ENCODE data around the gene PHETA2. TPM values are rescaled to one million over a fixed set of nuclear protein-coding genes. Genes with fewer than 3 reads are reported as not detected.
A peak's percentile ranks its signal among the peaks of the same experiment; 100 is the strongest.

PHETA2 gene
- 1 to 10 TPM in 2 of 6 donors, under 1 TPM in 4; 0.43 to 2.1 (median 0.67) TPM for polyA plus RNA-seq (ENCODE audit: low read depth in 6 of 6)

GRCh38 chr22:42074132-42074811 lies at the start of gene PHETA2:
Gene PHETA2 (plus strand): TSS chr22:42074248. CDS start chr22:42077294, 3,046 bp downstream.
- Mint-ChIP-seq H3K9me3 (no peaks in the 10 kb centered on the region), H3K27me3 (no peaks in the 10 kb centered on the region), H3K4me1 (peaks cover 35 to 51% (median 38%) of the 10 kb centered on the region in 3 donors), H3K36me3 (no peaks in the 10 kb centered on the region), H3K27ac (peak within 1 kb of the TSS in 5 of 6 donors; percentile 20 to 79 (median 75)), H3K4me3 (peak within 1 kb of the TSS; percentile 73 to 86 (median 78))
- peak; percentile 54 for DNase-seq
- peak; percentile 10 for ATAC-seq (ENCODE audit: low read depth in 2 of 2)

GRCh38 chr22:42025421-42025820 lies 48.6 kb upstream of the PHETA2 start:
- ATAC-seq (ENCODE audit: low read depth in 2 of 2), result no peak
- DNase-seq, result no peak
- H3K4me3 Mint-ChIP-seq, result no peak overlapping the region
- no peak overlapping the region for H3K27ac Mint-ChIP-seq
- H3K4me1 Mint-ChIP-seq, result peaks cover 11 to 23% (median 15%) of the 10 kb centered on the region in 3 donors
- peaks cover 5 to 7% of the 10 kb centered on the region in 2 donors for H3K36me3 Mint-ChIP-seq
- no peaks in the 10 kb centered on the region for H3K27me3 Mint-ChIP-seq
- H3K9me3 Mint-ChIP-seq, result no peaks in the 10 kb centered on the region

- Mint-ChIP-seq H3K27ac (peak overlapping the region in 1 of 6 donors; percentile 57), H3K4me3 (no peak overlapping the region), H3K9me3 (no peaks in the 10 kb centered on the region), H3K4me1 (peaks cover 11 to 31% (median 15%) of the 10 kb centered on the region in 3 donors), H3K27me3 (no peaks in the 10 kb centered on the region), H3K36me3 (peaks cover 5 to 7% of the 10 kb centered on the region in 2 donors)
- DNase-seq, result no peak
- no peak for ATAC-seq (ENCODE audit: low read depth in 2 of 2)
Measured at GRCh38 chr22:42026705-42027104, 47.3 kb upstream of the PHETA2 start.

DNA sequence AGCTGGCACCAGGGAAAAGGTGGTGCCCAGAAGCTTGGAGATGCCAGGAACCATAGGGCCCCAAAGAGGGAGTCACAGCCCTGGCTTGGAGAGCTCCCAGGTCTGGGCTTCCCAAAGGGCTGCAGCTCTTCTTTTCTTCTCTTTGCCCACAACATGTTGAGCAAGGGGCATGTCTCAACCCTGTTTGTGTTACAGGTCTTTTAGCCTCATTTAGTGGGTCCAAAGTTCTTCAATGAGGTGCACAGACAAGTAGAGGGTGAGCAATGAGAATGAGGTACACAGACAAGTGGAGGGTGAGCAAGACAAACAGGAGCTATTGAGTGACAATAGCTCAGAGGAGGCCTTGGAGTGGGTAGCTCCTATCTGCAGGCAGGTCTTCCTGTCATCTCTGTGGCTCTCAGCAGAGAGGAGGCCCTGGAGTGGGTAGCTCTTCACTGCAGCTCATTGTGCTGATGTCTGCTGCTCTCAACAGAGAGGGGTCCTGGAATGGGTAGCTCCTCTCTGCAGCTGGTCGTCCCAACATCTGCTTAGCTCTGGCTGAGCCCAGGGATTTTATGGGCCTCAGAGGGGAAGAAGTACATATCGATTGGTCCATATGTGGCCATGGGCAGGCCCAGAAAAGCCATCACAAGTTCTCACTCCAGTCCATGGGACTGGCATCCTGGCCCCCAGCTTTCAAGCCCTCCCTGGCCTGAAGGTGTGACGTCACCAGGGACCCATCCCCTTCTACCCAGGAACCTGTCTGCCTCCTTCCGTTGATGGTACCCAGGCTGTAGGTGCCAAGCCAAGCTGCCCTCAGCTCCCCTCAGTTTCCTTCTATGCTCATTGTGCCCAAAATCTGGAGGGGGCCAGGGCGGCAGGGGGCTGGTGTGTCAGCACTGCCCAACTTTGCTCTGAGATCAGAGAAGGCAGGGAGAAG lies 40.5 kb upstream of the PHETA2 start:
- Mint-ChIP-seq H3K27ac (peak overlapping the region in 1 of 6 donors; percentile 74), H3K36me3 (peaks cover 0 to 23% of the 10 kb centered on the region in 2 donors), H3K9me3 (peaks cover 5 to 23% (median 12%) of the 10 kb centered on the region in 7 donors), H3K27me3 (no peaks in the 10 kb centered on the region), H3K4me3 (no peak overlapping the region), H3K4me1 (peaks cover 8 to 21% (median 9%) of the 10 kb centered on the region in 3 donors)
- no peak for ATAC-seq (ENCODE audit: low read depth in 2 of 2)
- no peak for DNase-seq

DNA sequence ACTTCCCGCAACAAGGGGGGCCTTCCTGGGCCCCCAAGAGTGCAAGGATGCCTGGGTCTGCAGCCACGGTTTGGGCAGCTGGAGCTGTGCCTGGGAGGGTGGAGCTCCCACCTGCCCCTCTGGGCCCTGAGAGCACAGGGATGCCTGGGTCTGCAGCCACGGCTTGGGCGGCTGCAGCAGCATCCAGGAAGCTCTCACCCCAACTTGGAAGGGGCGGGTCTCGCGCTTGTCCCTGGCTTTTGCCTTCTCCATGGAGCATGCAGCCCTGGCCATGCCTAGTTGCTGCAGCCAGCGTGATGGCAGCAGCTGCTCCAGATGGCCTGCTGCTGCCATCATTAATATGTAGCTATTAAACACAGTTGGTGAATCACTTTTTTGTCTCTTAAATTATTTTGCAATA lies 38.8 kb upstream of the PHETA2 start:
- peaks cover 5 to 23% (median 12%) of the 10 kb centered on the region in 7 donors for H3K9me3 Mint-ChIP-seq
- DNase-seq (no peak), ATAC-seq (ENCODE audit: low read depth in 2 of 2) (no peak)
- H3K27me3 Mint-ChIP-seq, result no peaks in the 10 kb centered on the region
- peaks cover 16 to 38% (median 19%) of the 10 kb centered on the region in 3 donors for H3K4me1 Mint-ChIP-seq
- no peak overlapping the region for H3K27ac Mint-ChIP-seq
- H3K36me3 Mint-ChIP-seq, result peaks cover 0 to 23% of the 10 kb centered on the region in 2 donors
- no peak overlapping the region for H3K4me3 Mint-ChIP-seq

- H3K27ac Mint-ChIP-seq, result peak overlapping the region in 1 of 6 donors; percentile 32
- peaks cover 7 to 25% of the 10 kb centered on the region in 2 donors for H3K36me3 Mint-ChIP-seq
- peaks cover 5 to 29% (median 21%) of the 10 kb centered on the region in 7 donors for H3K9me3 Mint-ChIP-seq
- peaks cover 16 to 36% (median 21%) of the 10 kb centered on the region in 3 donors for H3K4me1 Mint-ChIP-seq
- DNase-seq, result no peak
- H3K4me3 Mint-ChIP-seq, result peak overlapping the region in 1 of 8 donors; percentile 4
- H3K27me3 Mint-ChIP-seq, result no peaks in the 10 kb centered on the region
- no peak for ATAC-seq (ENCODE audit: low read depth in 2 of 2)
Measured at GRCh38 chr22:42039271-42039670, 34.8 kb upstream of the PHETA2 start.

- H3K9me3 Mint-ChIP-seq, result peaks cover 5 to 24% (median 18%) of the 10 kb centered on the region in 7 donors
- no peak overlapping the region for H3K4me3 Mint-ChIP-seq
- H3K27ac Mint-ChIP-seq, result no peak overlapping the region
- ATAC-seq (ENCODE audit: low read depth in 2 of 2) (no peak), DNase-seq (no peak)
- H3K36me3 Mint-ChIP-seq, result peaks cover 7 to 17% of the 10 kb centered on the region in 2 donors
- H3K4me1 Mint-ChIP-seq, result peaks cover 16 to 35% (median 21%) of the 10 kb centered on the region in 3 donors
- no peaks in the 10 kb centered on the region for H3K27me3 Mint-ChIP-seq
Measured at GRCh38 chr22:42041784-42042183, 32.3 kb upstream of the PHETA2 start.

DNA sequence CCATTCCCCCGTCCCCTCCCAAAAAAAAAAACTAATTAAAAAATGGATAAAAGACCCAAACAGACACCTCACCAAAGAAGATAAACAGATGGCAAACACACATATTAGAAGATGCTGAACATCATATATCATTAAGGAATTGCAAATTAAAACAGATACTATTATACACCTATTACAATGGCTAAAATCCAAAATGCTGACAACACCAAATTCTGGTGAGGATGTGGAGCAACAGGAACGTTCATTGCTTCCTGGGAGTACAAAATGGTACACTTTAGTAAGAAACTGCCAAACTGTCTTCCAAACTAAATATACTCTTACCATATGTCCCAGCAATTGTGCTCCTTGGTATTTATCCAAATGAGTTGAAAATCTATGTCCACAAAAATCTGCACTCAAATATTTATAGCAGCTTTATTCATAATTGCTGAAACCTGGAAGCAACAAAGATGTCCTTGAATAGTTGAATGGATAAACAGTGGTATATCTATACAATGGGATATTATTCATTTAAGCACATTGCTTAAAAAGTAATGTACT lies 23.3 kb upstream of the PHETA2 start:
- Mint-ChIP-seq H3K9me3 (peaks cover 0 to 1% (median 0%) of the 10 kb centered on the region in 7 donors), H3K36me3 (no peaks in the 10 kb centered on the region), H3K27ac (peak overlapping the region in 1 of 6 donors; percentile 53), H3K4me1 (no peaks in the 10 kb centered on the region), H3K27me3 (no peaks in the 10 kb centered on the region), H3K4me3 (no peak overlapping the region)
- DNase-seq, result no peak
- ATAC-seq (ENCODE audit: low read depth in 2 of 2), result no peak

DNA sequence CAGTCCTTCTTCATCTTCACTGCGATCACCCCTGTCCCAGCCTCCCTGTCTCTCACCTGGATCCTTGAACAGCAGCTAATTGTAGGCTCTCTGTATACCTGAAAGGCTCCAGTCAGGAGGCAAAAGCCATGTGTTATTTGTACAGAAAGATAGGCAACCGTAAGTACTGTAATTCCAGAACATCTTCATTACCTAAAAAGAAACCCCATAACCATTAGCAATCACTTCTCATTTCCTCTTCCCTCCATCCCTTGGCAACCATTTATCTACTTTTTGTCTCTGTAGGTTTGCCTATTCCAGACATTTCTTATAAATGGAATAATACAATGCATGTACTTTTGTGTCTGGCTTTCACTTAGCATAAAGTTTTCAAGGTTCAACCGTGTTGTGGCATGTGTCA lies 21.3 kb upstream of the PHETA2 start:
- Mint-ChIP-seq H3K4me1 (no peaks in the 10 kb centered on the region), H3K27me3 (no peaks in the 10 kb centered on the region), H3K9me3 (peaks cover 6 to 14% (median 8%) of the 10 kb centered on the region in 7 donors), H3K27ac (peak overlapping the region in 2 of 6 donors; percentile 16 to 66), H3K36me3 (peaks cover 8 to 10% of the 10 kb centered on the region in 2 donors), H3K4me3 (no peak overlapping the region)
- DNase-seq (no peak), ATAC-seq (ENCODE audit: low read depth in 2 of 2) (no peak)

- no peak for ATAC-seq (ENCODE audit: low read depth in 2 of 2)
- Mint-ChIP-seq H3K27me3 (no peaks in the 10 kb centered on the region), H3K27ac (no peak overlapping the region), H3K36me3 (peaks cover 15 to 23% of the 10 kb centered on the region in 2 donors), H3K9me3 (peaks cover 6 to 19% (median 8%) of the 10 kb centered on the region in 7 donors), H3K4me1 (no peaks in the 10 kb centered on the region), H3K4me3 (no peak overlapping the region)
- no peak for DNase-seq
Measured at GRCh38 chr22:42056757-42057511, 17.1 kb upstream of the PHETA2 start.

DNA sequence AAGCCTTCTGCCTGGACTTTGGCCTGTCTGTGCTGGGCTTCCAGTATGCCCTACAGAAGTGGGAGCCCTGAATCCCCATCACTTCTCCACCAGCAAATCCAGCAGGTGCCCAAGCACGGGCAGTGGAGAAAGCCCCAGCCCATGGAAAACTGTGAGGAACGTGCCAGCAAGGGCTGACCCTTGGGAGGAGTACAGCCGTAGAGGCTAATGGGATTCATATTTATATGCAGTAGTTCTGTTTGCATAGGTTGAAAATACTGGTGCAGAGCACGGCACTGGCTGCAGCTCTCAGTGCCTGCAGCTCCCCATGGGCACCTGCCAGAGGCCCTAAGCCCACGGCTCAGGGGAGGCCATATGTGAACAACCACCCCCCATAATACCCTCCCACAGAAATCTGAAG lies 13.6 kb upstream of the PHETA2 start:
- ATAC-seq (ENCODE audit: low read depth in 2 of 2) (no peak), DNase-seq (no peak)
- Mint-ChIP-seq H3K4me3 (no peak overlapping the region), H3K9me3 (peaks cover 6 to 19% (median 8%) of the 10 kb centered on the region in 7 donors), H3K27me3 (no peaks in the 10 kb centered on the region), H3K27ac (no peak overlapping the region), H3K4me1 (no peaks in the 10 kb centered on the region), H3K36me3 (peaks cover 30% of the 10 kb centered on the region in 2 donors)

- peaks cover 33 to 36% of the 10 kb centered on the region in 2 donors for H3K36me3 Mint-ChIP-seq
- no peak overlapping the region for H3K4me3 Mint-ChIP-seq
- no peaks in the 10 kb centered on the region for H3K27me3 Mint-ChIP-seq
- H3K4me1 Mint-ChIP-seq, result no peaks in the 10 kb centered on the region
- no peak for ATAC-seq (ENCODE audit: low read depth in 2 of 2)
- no peak overlapping the region for H3K27ac Mint-ChIP-seq
- no peak for DNase-seq
- H3K9me3 Mint-ChIP-seq, result peaks cover 6 to 19% (median 8%) of the 10 kb centered on the region in 7 donors
Measured at GRCh38 chr22:42061041-42061440, 13.0 kb upstream of the PHETA2 start.
